ENCODE results near the gene FAR2.

The FAR2 gene

GRCh38 chr12:29147731-29148595 lies 1.1 kb upstream of the FAR2 start:
- TF ChIP-seq GATA3 (IDR thresholded peaks at IDR 0.05; ENCODE audit: low read depth, low read length) (no peak), GATA2 (IDR thresholded peaks at IDR 0.05; ENCODE audit: low read depth, low read length) (no peak)

GRCh38 chr12:29148596-29148910 lies 525 bp upstream of the FAR2 start:
- no peak for TF ChIP-seq GATA3 (IDR thresholded peaks at IDR 0.05; ENCODE audit: low read depth, low read length)
- no peak for TF ChIP-seq GATA2 (IDR thresholded peaks at IDR 0.05; ENCODE audit: low read depth, low read length)

GRCh38 chr12:29149691-29150281 lies 708 bp downstream of the FAR2 start:
- TF ChIP-seq GATA2 (IDR thresholded peaks at IDR 0.05; ENCODE audit: low read depth, low read length) (no peak), GATA3 (IDR thresholded peaks at IDR 0.05; ENCODE audit: low read depth, low read length) (no peak)

GRCh38 chr12:29150462-29150861 lies 1.4 kb downstream of the FAR2 start:
- TF ChIP-seq GATA3 (IDR thresholded peaks at IDR 0.05; ENCODE audit: low read depth, low read length), result no peak
- TF ChIP-seq GATA2 (IDR thresholded peaks at IDR 0.05; ENCODE audit: low read depth, low read length), result no peak

GRCh38 chr12:29152223-29152868 lies 3.3 kb downstream of the FAR2 start:
- no peak for TF ChIP-seq GATA2 (IDR thresholded peaks at IDR 0.05; ENCODE audit: low read depth, low read length)
- TF ChIP-seq GATA3 (IDR thresholded peaks at IDR 0.05; ENCODE audit: low read depth, low read length), result no peak

- no peak for TF ChIP-seq GATA2 (IDR thresholded peaks at IDR 0.05; ENCODE audit: low read depth, low read length)
- TF ChIP-seq GATA3 (IDR thresholded peaks at IDR 0.05; ENCODE audit: low read depth, low read length), result no peak
Measured at GRCh38 chr12:29152981-29153630, 4.0 kb downstream of the FAR2 start.

- peak; percentile 26; the same call in 1 of the 2 replicates for TF ChIP-seq GATA2 (IDR thresholded peaks at IDR 0.05; ENCODE audit: low read depth, low read length)
- TF ChIP-seq GATA3 (IDR thresholded peaks at IDR 0.05; ENCODE audit: low read depth, low read length), result no peak
Measured at GRCh38 chr12:29155079-29155478, 6.0 kb downstream of the FAR2 start.

GRCh38 chr12:29157486-29157946 lies 8.4 kb downstream of the FAR2 start:
- no peak for TF ChIP-seq GATA3 (IDR thresholded peaks at IDR 0.05; ENCODE audit: low read depth, low read length)
- TF ChIP-seq GATA2 (IDR thresholded peaks at IDR 0.05; ENCODE audit: low read depth, low read length), result no peak

GRCh38 chr12:29158115-29158763 lies 9.2 kb downstream of the FAR2 start:
- TF ChIP-seq GATA3 (IDR thresholded peaks at IDR 0.05; ENCODE audit: low read depth, low read length) (no peak), GATA2 (IDR thresholded peaks at IDR 0.05; ENCODE audit: low read depth, low read length) (no peak)

GRCh38 chr12:29159661-29160060 lies 10.6 kb downstream of the FAR2 start:
- TF ChIP-seq GATA3 (IDR thresholded peaks at IDR 0.05; ENCODE audit: low read depth, low read length), result no peak
- no peak for TF ChIP-seq GATA2 (IDR thresholded peaks at IDR 0.05; ENCODE audit: low read depth, low read length)

- TF ChIP-seq GATA3 (IDR thresholded peaks at IDR 0.05; ENCODE audit: low read depth, low read length) (no peak), GATA2 (IDR thresholded peaks at IDR 0.05; ENCODE audit: low read depth, low read length) (no peak)
Measured at GRCh38 chr12:29160230-29160629, 11.2 kb downstream of the FAR2 start.

GRCh38 chr12:29163146-29163545 lies 14.1 kb downstream of the FAR2 start:
- TF ChIP-seq GATA2 (IDR thresholded peaks at IDR 0.05; ENCODE audit: low read depth, low read length) (no peak), GATA3 (IDR thresholded peaks at IDR 0.05; ENCODE audit: low read depth, low read length) (no peak)

- TF ChIP-seq GATA3 (IDR thresholded peaks at IDR 0.05; ENCODE audit: low read depth, low read length) (no peak), GATA2 (IDR thresholded peaks at IDR 0.05; ENCODE audit: low read depth, low read length) (no peak)
Measured at GRCh38 chr12:29164477-29165393, 15.7 kb downstream of the FAR2 start.
